ENCODE measurements around the gene SLC24A3. TPM values are rescaled to one million over a fixed set of nuclear protein-coding genes. Genes with fewer than 3 reads are reported as not detected.

SLC24A3 gene
- total RNA-seq, 6 experiments from 2014 or later: not detected

DNA sequence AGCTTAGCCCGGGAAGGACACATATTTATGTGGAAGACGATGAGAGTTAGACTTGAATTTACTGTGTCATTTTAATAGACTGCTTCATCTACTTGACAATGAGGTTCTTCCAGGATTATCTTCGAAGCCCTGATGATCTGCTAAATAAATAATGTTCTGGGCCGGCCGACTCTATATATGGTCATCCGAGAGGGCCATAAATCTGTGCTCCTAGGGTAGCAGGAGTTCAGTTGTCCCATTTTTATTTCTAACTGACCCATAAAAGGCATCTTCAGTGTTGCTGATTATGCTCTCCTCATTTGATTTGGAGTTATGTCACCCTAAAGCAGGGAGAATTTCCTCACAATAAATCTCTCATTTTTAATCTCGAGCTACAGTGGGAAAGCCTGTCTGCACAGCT is 217.1 kb downstream of the SLC24A3 start:
- Mint-ChIP-seq H3K4me3 (no peak overlapping the region), H3K9me3 (peaks cover 15% of the 10 kb centered on the region; the same call in 1 of the 2 replicates), H3K4me1 (ENCODE audit: low read depth) (peaks cover 16% of the 10 kb centered on the region; the same call in 1 of the 2 replicates), H3K27ac (no peak overlapping the region), H3K27me3 (ENCODE audit: insufficient read depth) (no peaks in the 10 kb centered on the region; the same call in 1 of the 2 replicates), H3K36me3 (ENCODE audit: low read depth) (no peaks in the 10 kb centered on the region)
- no peak for DNase-seq
- TF ChIP-seq, protein P1, sequence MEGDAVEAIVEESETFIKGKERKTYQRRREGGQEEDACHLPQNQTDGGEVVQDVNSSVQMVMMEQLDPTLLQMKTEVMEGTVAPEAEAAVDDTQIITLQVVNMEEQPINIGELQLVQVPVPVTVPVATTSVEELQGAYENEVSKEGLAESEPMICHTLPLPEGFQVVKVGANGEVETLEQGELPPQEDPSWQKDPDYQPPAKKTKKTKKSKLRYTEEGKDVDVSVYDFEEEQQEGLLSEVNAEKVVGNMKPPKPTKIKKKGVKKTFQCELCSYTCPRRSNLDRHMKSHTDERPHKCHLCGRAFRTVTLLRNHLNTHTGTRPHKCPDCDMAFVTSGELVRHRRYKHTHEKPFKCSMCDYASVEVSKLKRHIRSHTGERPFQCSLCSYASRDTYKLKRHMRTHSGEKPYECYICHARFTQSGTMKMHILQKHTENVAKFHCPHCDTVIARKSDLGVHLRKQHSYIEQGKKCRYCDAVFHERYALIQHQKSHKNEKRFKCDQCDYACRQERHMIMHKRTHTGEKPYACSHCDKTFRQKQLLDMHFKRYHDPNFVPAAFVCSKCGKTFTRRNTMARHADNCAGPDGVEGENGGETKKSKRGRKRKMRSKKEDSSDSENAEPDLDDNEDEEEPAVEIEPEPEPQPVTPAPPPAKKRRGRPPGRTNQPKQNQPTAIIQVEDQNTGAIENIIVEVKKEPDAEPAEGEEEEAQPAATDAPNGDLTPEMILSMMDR (IDR thresholded peaks at IDR 0.05): no peak

DNA sequence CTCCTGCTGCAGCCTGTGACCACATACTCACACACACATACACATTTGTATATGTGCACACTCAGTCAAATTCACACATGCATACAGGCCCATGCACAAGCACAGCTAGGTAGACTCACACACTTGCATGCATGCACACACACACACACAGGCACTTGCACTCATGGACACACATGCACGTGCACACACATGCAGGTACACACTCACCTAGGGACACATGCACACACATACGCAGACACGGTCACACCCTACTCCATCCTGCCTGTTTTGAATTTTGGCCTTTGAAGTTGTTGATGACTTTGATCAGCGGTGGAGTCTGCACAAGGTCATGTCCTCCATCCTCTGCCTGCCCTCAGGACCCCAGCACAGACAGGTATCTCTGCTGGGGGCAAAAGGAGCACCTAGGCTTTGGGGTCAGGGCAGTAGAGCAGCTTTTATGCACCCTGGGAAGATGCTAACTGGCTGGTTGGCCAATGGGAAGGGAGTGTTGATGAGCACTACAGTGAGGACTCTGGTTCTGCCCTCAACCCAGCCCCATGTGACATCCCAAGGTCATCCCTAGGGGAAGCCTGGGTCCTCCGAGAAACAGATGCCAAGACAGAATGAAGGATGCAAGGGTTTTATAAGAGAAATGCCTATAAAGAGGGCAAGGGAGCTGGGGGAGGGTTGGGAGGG is 218.3 kb downstream of the SLC24A3 start:
- peaks cover 26% of the 10 kb centered on the region; the same call in 1 of the 2 replicates for H3K4me1 Mint-ChIP-seq (ENCODE audit: low read depth)
- TF ChIP-seq, protein P1 (IDR thresholded peaks at IDR 0.05): no peak
- H3K27me3 Mint-ChIP-seq (ENCODE audit: insufficient read depth): no peaks in the 10 kb centered on the region; the same call in 1 of the 2 replicates

DNA sequence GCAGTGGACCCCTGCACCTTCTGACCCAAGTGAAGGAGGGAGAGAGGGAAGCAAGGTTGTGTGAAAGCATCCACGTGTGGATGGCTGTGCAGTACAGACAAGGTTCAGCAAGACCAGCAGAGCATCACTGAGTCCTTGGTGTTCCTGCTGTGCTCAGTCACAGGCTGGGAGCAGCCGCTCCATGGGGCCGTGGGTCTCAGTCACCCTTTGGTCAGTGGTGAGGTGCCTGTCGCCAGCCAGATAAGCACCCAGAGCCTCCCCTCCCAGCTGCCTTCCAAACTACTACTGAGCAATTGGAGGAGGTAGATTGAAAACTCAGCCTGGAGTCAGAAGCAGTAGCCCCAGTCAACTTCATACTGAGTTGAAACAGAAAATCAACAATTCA is 218.9 kb downstream of the SLC24A3 start:
- H3K4me1 Mint-ChIP-seq (ENCODE audit: low read depth): peaks cover 28% of the 10 kb centered on the region; the same call in 1 of the 2 replicates
- H3K9me3 Mint-ChIP-seq: peaks cover 15% of the 10 kb centered on the region; the same call in 1 of the 2 replicates
- no peaks in the 10 kb centered on the region; the same call in 1 of the 2 replicates for H3K27me3 Mint-ChIP-seq (ENCODE audit: insufficient read depth)
- DNase-seq: no peak
- no peaks in the 10 kb centered on the region for H3K36me3 Mint-ChIP-seq (ENCODE audit: low read depth)
- H3K27ac Mint-ChIP-seq: no peak overlapping the region
- TF ChIP-seq, protein P1 (IDR thresholded peaks at IDR 0.05): no peak
- H3K4me3 Mint-ChIP-seq: no peak overlapping the region

More for the DNA sequence above, 218.3 kb downstream of the SLC24A3 start:
- Mint-ChIP-seq H3K36me3 (ENCODE audit: low read depth) (no peaks in the 10 kb centered on the region), H3K4me3 (no peak overlapping the region), H3K27ac (no peak overlapping the region), H3K9me3 (peaks cover 15% of the 10 kb centered on the region; the same call in 1 of the 2 replicates)
- DNase-seq: no peak

DNA sequence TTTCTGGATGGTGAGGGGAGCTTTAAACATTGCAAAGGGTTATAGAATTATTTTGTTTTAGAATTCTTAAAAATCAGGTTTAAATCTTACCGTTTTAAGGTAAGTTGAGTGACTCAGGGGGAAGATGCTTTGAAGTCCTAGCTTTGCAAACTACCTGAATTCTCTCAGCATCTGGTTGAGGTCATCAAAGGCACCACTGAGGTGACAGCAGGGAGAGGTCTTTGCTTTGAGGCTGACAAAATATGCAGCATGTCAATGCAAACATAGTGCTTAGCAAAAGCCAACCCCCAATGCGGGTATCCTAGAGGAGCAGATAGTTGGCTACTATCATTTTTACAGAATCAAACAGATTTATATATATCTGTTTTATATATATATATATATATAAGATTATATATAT is 219.5 kb downstream of the SLC24A3 start:
- Mint-ChIP-seq H3K4me1 (ENCODE audit: low read depth) (peaks cover 28% of the 10 kb centered on the region; the same call in 1 of the 2 replicates), H3K4me3 (no peak overlapping the region), H3K9me3 (peaks cover 16% of the 10 kb centered on the region; the same call in 1 of the 2 replicates), H3K36me3 (ENCODE audit: low read depth) (no peaks in the 10 kb centered on the region), H3K27me3 (ENCODE audit: insufficient read depth) (no peaks in the 10 kb centered on the region; the same call in 1 of the 2 replicates), H3K27ac (no peak overlapping the region)
- TF ChIP-seq, protein P1 (IDR thresholded peaks at IDR 0.05): no peak
- DNase-seq: no peak

DNA sequence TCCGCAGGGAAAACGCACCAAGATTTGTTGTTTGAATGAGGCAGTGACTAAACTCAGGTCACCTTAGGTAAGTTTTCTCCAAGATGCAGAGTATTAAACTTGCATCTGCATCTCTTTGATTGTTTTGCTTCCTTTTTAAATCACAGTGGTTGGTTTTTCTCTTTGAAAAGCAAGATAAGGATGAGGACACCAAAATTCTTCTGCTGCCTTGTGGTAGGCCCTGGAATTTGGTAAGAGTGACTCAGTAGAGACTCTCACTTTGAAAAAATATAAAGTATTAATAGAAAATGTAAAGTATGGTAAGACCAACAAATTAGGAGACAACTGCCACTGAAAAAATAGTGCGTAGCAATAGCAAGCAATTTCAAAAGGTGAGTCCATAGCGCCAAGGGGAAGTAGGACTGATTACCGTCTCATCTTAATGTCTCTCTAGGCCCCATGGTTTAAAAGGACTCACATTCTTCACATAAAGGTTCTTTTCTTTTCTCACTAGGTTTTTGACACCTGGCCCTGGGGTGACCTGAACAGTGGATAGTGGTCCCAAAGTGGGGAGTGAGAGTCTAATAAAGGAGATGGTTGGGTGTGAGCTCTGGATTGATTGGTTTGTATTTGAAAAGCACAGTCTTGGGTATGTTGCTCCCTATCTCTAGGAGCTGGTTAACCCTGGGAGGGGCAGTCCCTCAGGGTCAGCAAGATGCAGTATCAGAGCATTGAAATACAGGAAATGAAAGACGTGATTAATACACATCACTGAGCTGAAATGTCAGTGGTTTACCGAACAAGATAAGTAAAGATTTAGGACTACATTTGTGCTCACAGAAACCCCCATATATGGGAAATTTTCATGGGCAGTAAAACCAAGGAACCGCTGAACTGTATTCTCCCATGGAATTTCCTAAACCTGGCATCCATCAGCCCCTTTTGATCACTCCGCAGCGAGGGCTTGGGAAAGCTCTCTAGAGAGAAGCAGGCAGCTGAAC is 221.2 kb downstream of the SLC24A3 start:
- H3K36me3 Mint-ChIP-seq (ENCODE audit: low read depth): no peaks in the 10 kb centered on the region

More for the DNA sequence above, 221.2 kb downstream of the SLC24A3 start:
- Mint-ChIP-seq H3K27me3 (ENCODE audit: insufficient read depth) (peaks cover 4% of the 10 kb centered on the region), H3K4me1 (ENCODE audit: low read depth) (peaks cover 28% of the 10 kb centered on the region; the same call in 1 of the 2 replicates), H3K4me3 (peak overlapping the region; percentile 22; the same call in 1 of the 2 replicates), H3K27ac (no peak overlapping the region), H3K9me3 (peaks cover 19% of the 10 kb centered on the region)
- TF ChIP-seq, protein P1 (IDR thresholded peaks at IDR 0.05): no peak
- DNase-seq: peak; percentile 25
